Colonic mucosa (tissue), 4 donors: Measurements from ENCODE around the gene DYSF. TPM values are rescaled to one million over a fixed set of nuclear protein-coding genes. Genes with fewer than 3 reads are reported as not detected.

ENCODE experiments used
- DNase-seq: peaks from one replicate; pipeline ENCODE4 v3.0.0-alpha.2; 2020
- H3K27ac ChIP-seq: fragments of 200-600 bp; one replicate; pipeline ENCODE4 v1.8.0; 2021
- H3K27me3 ChIP-seq: fragments of 200-600 bp; one replicate; pipeline ENCODE4 v1.8.0; 2021
- H3K36me3 ChIP-seq: fragments of 200-600 bp; one replicate; pipeline ENCODE4 v1.8.0; 2021
- H3K4me1 ChIP-seq: fragments of 200-600 bp; one replicate; pipeline ENCODE4 v1.8.0; 2021; ENCODE audit warnings: mild to moderate bottlenecking
- H3K4me3 ChIP-seq: fragments of 200-600 bp; one replicate; pipeline ENCODE4 v1.8.0; 2021
- H3K9ac ChIP-seq, 2 donors: one replicate each; pipeline ENCODE4 v1.7.0; 2013; ENCODE audit warnings: control low read depth in 2 of 2, low read depth in 2 of 2, low read length in 2 of 2
- H3K9me3 ChIP-seq: fragments of 200-600 bp; one replicate; pipeline ENCODE4 v1.8.0; 2021
- intact Hi-C: fragments of 100-400 bp; cut with DNase I; formaldehyde crosslinking; loops from one replicate; pipeline ENCODE4 v1.14.1; 2022
- total RNA-seq, 2 donors: library from RNA; stranded (reverse); fragmentation: NEBNext Ultra II Directional in 1 of 2; extraction: Animal tissue kit (Norgen Biotek cat#: 25700) in 1 of 2; gene quantifications; one replicate each; pipeline ENCODE4 v1.2.1, GENCODE V29; 2021
- TF ChIP-seq, protein P1 (sequence below): fragments of 200-600 bp; IDR thresholded peaks from one replicate; pipeline ENCODE4 v1.8.0; 2022; ENCODE audit warnings: antibody characterized with exemption, mild to moderate bottlenecking
- donor health status: healthy.
- donor health status: DM: no; HTN: no; CAD: no.
- donor health status: DM: no; HTN: no; CAD: no.

Gene DYSF
- total RNA-seq, 2 donors from 2014 or later: 2.4 to 7.5 TPM

DNA sequence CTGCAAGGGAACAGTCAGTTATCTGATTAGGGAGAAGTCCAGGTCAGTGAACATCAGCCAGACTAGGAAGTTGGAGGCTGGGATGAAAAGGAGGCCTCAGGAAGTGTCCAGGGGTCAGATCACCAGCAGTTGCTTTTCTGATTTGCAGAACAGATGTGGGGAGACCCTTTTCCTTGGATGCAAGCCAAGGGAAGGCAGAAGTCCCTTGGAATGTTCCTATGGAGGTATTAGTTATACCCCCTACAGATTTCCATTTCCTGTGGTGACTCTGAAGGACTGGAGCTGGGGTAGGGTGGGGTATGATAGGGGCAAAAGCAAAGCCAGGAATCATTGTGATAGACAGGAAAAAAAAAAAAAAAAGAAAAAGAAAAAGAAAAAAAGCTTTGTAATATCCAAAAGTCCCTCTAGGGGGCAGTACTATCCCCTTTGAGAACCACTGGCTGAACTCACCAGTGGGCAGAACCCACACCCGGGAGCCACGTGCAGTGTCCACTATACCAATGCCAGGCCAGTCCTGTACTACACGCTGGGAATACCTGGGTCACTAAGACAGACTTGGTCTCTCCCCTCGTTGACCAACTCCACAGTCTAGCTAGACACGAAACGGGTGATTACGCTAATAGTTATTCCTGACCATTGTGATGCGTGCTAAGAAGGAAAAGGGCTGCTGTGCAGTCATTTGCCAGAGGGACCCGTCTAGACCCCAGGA is 7.4 kb downstream of the DYSF start:
- H3K27ac ChIP-seq: no peak overlapping the region
- no peaks in the 10 kb centered on the region for H3K9me3 ChIP-seq
- no peak overlapping the region for H3K4me3 ChIP-seq
- TF ChIP-seq, protein P1, sequence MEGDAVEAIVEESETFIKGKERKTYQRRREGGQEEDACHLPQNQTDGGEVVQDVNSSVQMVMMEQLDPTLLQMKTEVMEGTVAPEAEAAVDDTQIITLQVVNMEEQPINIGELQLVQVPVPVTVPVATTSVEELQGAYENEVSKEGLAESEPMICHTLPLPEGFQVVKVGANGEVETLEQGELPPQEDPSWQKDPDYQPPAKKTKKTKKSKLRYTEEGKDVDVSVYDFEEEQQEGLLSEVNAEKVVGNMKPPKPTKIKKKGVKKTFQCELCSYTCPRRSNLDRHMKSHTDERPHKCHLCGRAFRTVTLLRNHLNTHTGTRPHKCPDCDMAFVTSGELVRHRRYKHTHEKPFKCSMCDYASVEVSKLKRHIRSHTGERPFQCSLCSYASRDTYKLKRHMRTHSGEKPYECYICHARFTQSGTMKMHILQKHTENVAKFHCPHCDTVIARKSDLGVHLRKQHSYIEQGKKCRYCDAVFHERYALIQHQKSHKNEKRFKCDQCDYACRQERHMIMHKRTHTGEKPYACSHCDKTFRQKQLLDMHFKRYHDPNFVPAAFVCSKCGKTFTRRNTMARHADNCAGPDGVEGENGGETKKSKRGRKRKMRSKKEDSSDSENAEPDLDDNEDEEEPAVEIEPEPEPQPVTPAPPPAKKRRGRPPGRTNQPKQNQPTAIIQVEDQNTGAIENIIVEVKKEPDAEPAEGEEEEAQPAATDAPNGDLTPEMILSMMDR: peak; percentile 31
- H3K27me3 ChIP-seq: peaks cover 8% of the 10 kb centered on the region
- no peaks in the 10 kb centered on the region for H3K36me3 ChIP-seq
- H3K9ac ChIP-seq: no peak overlapping the region
- H3K4me1 ChIP-seq: no peaks in the 10 kb centered on the region
- intact Hi-C loops: no loop called here
- DNase-seq: no peak

- Histone ChIP-seq H3K9me3 (no peaks in the 10 kb centered on the region), H3K4me1 (peaks cover 3% of the 10 kb centered on the region), H3K36me3 (no peaks in the 10 kb centered on the region), H3K27me3 (peaks cover 13% of the 10 kb centered on the region), H3K4me3 (no peak overlapping the region), H3K27ac (no peak overlapping the region), H3K9ac (no peak overlapping the region)
- no peak for DNase-seq
- TF ChIP-seq, protein P1: no peak
- intact Hi-C loops: no loop called here
Observed at GRCh38 chr2:71461304-71461671, 7.9 kb downstream of the DYSF start.

- H3K9me3 ChIP-seq: no peaks in the 10 kb centered on the region
- peaks cover 21% of the 10 kb centered on the region for H3K27me3 ChIP-seq
- no peaks in the 10 kb centered on the region for H3K36me3 ChIP-seq
- H3K4me1 ChIP-seq: peaks cover 3% of the 10 kb centered on the region
- no peak overlapping the region for H3K9ac ChIP-seq
- H3K27ac ChIP-seq: no peak overlapping the region
- no peak overlapping the region for H3K4me3 ChIP-seq
- TF ChIP-seq, protein P1: no peak
- intact Hi-C loops: no loop called here
- DNase-seq: no peak
Observed at GRCh38 chr2:71462056-71462605, 8.8 kb downstream of the DYSF start.

DNA sequence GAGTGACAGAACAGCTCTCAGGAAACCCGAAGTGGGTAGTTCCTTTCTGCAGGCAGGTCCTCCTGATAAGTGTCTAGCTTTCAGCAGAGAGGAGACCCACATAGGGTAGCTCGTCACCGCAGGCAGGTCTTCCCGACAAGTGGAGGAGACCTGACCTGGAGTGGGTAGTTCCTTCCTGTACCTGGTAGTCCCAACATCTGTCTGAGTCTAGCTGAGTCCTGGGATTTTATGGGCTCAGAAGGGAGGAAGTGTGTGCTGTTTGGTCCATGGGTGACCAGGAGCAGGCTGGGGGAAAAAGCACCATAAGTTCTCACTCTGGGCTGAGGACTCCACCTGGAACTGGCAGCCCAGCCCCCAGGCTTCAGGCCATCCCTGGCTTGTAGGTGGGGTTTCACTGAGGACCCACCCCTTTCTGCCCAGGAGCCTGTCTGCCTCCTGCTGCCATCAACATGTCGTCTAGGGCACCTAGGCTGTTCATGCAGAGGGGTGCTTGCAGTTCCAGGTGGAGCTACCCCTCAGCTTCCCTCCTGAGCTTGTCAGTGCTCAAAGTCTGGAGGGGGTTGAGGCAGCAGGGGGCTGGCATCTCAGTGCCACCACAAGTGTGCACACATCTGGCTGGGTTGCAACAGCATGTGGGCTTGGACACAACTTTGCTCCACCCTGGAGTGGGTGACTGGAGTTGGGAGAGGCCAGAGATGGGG is 9.4 kb downstream of the DYSF start:
- intact Hi-C loops: no loop called here
- no peak overlapping the region for H3K4me3 ChIP-seq
- TF ChIP-seq, protein P1: no peak
- H3K4me1 ChIP-seq: peaks cover 3% of the 10 kb centered on the region
- no peak overlapping the region for H3K27ac ChIP-seq
- H3K9me3 ChIP-seq: no peaks in the 10 kb centered on the region
- no peak overlapping the region for H3K9ac ChIP-seq
- DNase-seq: no peak
- H3K27me3 ChIP-seq: peaks cover 26% of the 10 kb centered on the region
- H3K36me3 ChIP-seq: no peaks in the 10 kb centered on the region

DNA sequence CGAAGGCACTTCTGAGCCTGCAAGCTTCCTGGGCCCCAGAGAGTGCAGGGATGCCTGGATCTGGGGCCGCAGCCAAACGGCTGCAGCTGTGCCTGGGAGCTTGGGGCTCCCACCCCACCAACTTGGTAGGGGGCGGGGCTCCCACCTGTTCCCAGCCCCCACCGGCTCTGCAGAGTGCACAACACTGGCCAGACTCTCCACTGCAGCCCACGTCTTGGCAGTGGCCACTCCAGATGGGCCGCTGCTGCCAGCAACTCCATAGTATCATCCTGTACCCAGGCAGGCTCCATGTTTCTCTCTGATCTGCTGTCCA is 9.9 kb downstream of the DYSF start:
- H3K9me3 ChIP-seq: no peaks in the 10 kb centered on the region
- DNase-seq: no peak
- peaks cover 3% of the 10 kb centered on the region for H3K4me1 ChIP-seq
- no peak overlapping the region for H3K4me3 ChIP-seq
- TF ChIP-seq, protein P1: no peak
- intact Hi-C loops: no loop called here
- H3K9ac ChIP-seq: no peak overlapping the region
- no peak overlapping the region for H3K27ac ChIP-seq
- peaks cover 30% of the 10 kb centered on the region for H3K27me3 ChIP-seq
- H3K36me3 ChIP-seq: no peaks in the 10 kb centered on the region
